Natural killer cell (primary cell): ENCODE measurements around the gene FAM124B. TPM values are rescaled to one million over a fixed set of nuclear protein-coding genes. Genes with fewer than 3 reads are reported as not detected.

Experiments used
- ATAC-seq, 3 donors: fragments of 150-1000 bp in 2 of 3; fragments of 200-7000 bp in 1 of 3; cut with Tn5 transposase; 1 replicate in 1 of 3; 2 replicates in 2 of 3; pipeline ENCODE4 v1.10.0; 2021; ENCODE audit warnings: mild to moderate bottlenecking in 2 of 3, moderate library complexity in 2 of 3
- DNase-seq, 2 donors: peaks; one replicate each; pipeline versions ENCODE4 v3.0.0 to v3.0.0-alpha.2; 2013 to 2021; ENCODE audit warnings: mixed read lengths in 1 of 2
- H3K27ac ChIP-seq: one replicate; pipeline ENCODE4 v1.5.1; 2013; ENCODE audit warnings: mild to moderate bottlenecking, low read length
- H3K27me3 ChIP-seq: one replicate; pipeline ENCODE4 v1.6.1; 2013; ENCODE audit warnings: low read length; ENCODE audit not compliant: control insufficient read depth, insufficient read depth
- H3K36me3 ChIP-seq: one replicate; pipeline ENCODE4 v1.6.1; 2013; ENCODE audit warnings: low read length; ENCODE audit not compliant: control insufficient read depth, insufficient read depth
- H3K4me1 ChIP-seq: one replicate; pipeline ENCODE4 v1.6.1; 2013; ENCODE audit warnings: low read length; ENCODE audit not compliant: control insufficient read depth, insufficient read depth
- H3K4me3 ChIP-seq: one replicate; pipeline ENCODE4 v1.5.1; 2013; ENCODE audit warnings: low read length
- H3K9me3 ChIP-seq: one replicate; pipeline ENCODE4 v1.6.1; 2013; ENCODE audit warnings: low read length; ENCODE audit not compliant: control insufficient read depth, insufficient read depth
- H3K27ac Mint-ChIP-seq, 2 donors: one replicate each; pipeline ENCODE4 v1.8.0; 2022; ENCODE audit warnings: mild to moderate bottlenecking in 2 of 2, mixed read lengths in 2 of 2, moderate library complexity in 1 of 2
- H3K27me3 Mint-ChIP-seq, 2 donors: one replicate each; pipeline ENCODE4 v1.8.0; 2022; ENCODE audit warnings: low read depth in 2 of 2, mixed read lengths in 2 of 2
- H3K36me3 Mint-ChIP-seq: one replicate; pipeline ENCODE4 v1.8.0; 2022; ENCODE audit warnings: mixed read lengths
- H3K4me1 Mint-ChIP-seq, 2 donors: one replicate each; pipeline ENCODE4 v1.8.0; 2022; ENCODE audit warnings: mixed read lengths in 2 of 2
- H3K4me3 Mint-ChIP-seq: one replicate; pipeline ENCODE4 v1.8.0; 2022; ENCODE audit warnings: mild to moderate bottlenecking, moderate library complexity, mixed read lengths
- H3K9me3 Mint-ChIP-seq, 2 donors: one replicate each; pipeline ENCODE4 v1.8.0; 2022; ENCODE audit warnings: mixed read lengths in 2 of 2
- CTCF ChIP-seq: fragments of 200-600 bp; IDR thresholded peaks from one replicate; pipeline ENCODE4 v1.8.0; 2022; ENCODE audit warnings: antibody characterized with exemption
- WGBS: methylation state at CpG from one replicate; pipeline ENCODE4 v1.1.7; 2013; ENCODE audit warnings: missing lambda C conversion rate; ENCODE audit not compliant: insufficient coverage; 5-methylcytosine and 5-hydroxymethylcytosine counted together
- intact Hi-C: fragments of 100-400 bp; cut with micrococcal nuclease; formaldehyde crosslinking; loops from one replicate; pipeline ENCODE4 v1.14.2; 2022
- total RNA-seq, 4 donors: library from RNA; stranded (reverse); fragments of 120-200 nt in 1 of 4; gene quantifications; one replicate each; pipeline versions ENCODE4 v1.2.3 to v1.2.4, GENCODE V29; 2013 to 2022

FAM124B gene
- total RNA-seq, 3 donors from 2014 or later (not counting 1 experiment from before 2014, with no cell fraction given) = 1.9 to 6.1 (median 2.4) TPM

GRCh38 chr2:224345492-224345891 is 56.4 kb downstream of the FAM124B start:
- H3K27ac ChIP-seq = no peak overlapping the region
- no peak overlapping the region for H3K4me3 ChIP-seq
- ATAC-seq (no peak), DNase-seq (no peak)
- Mint-ChIP-seq H3K9me3 (no peaks in the 10 kb centered on the region), H3K4me3 (no peak overlapping the region), H3K4me1 (no peaks in the 10 kb centered on the region), H3K27me3 (peaks cover 20 to 43% of the 10 kb centered on the region in 2 donors), H3K36me3 (no peaks in the 10 kb centered on the region), H3K27ac (no peak overlapping the region)
- intact Hi-C loops = no loop called here
- H3K4me1 ChIP-seq = no peaks in the 10 kb centered on the region
- no peaks in the 10 kb centered on the region for H3K36me3 ChIP-seq
- WGBS = 100% methylated on average over 2 of the region's 2 CpGs
- no peak for TF ChIP-seq CTCF
- no peaks in the 10 kb centered on the region for H3K27me3 ChIP-seq
- H3K9me3 ChIP-seq = no peaks in the 10 kb centered on the region

GRCh38 chr2:224343226-224343625 is 58.7 kb downstream of the FAM124B start:
- Mint-ChIP-seq H3K4me1 (no peaks in the 10 kb centered on the region), H3K9me3 (no peaks in the 10 kb centered on the region), H3K4me3 (no peak overlapping the region), H3K27me3 (peaks cover 13 to 36% of the 10 kb centered on the region in 2 donors), H3K36me3 (no peaks in the 10 kb centered on the region), H3K27ac (no peak overlapping the region)
- no peaks in the 10 kb centered on the region for H3K4me1 ChIP-seq
- WGBS = 95% methylated on average over 3 of the region's 4 CpGs
- DNase-seq (no peak), ATAC-seq (no peak)
- H3K27me3 ChIP-seq = no peaks in the 10 kb centered on the region
- H3K9me3 ChIP-seq = no peaks in the 10 kb centered on the region
- H3K36me3 ChIP-seq = no peaks in the 10 kb centered on the region
- H3K4me3 ChIP-seq = no peak overlapping the region
- no peak overlapping the region for H3K27ac ChIP-seq
- intact Hi-C loops = no loop called here
- no peak for TF ChIP-seq CTCF

- Histone ChIP-seq H3K4me3 (no peak overlapping the region), H3K9me3 (no peaks in the 10 kb centered on the region), H3K36me3 (no peaks in the 10 kb centered on the region), H3K27ac (no peak overlapping the region), H3K4me1 (no peaks in the 10 kb centered on the region), H3K27me3 (no peaks in the 10 kb centered on the region)
- DNase-seq (no peak), ATAC-seq (no peak)
- TF ChIP-seq CTCF = no peak
- Mint-ChIP-seq H3K9me3 (no peaks in the 10 kb centered on the region), H3K27me3 (peaks cover 4 to 11% of the 10 kb centered on the region in 2 donors), H3K27ac (no peak overlapping the region), H3K4me1 (no peaks in the 10 kb centered on the region), H3K36me3 (no peaks in the 10 kb centered on the region), H3K4me3 (no peak overlapping the region)
- WGBS = 86% methylated on average over 1 of the region's 1 CpG
- intact Hi-C loops = no loop called here
Observed at GRCh38 chr2:224335991-224336390, 65.9 kb downstream of the FAM124B start.

GRCh38 chr2:224334726-224335125 is 67.2 kb downstream of the FAM124B start:
- no peaks in the 10 kb centered on the region for H3K36me3 ChIP-seq
- TF ChIP-seq CTCF = no peak
- 86% methylated on average over 2 of the region's 2 CpGs for WGBS
- H3K4me3 ChIP-seq = no peak overlapping the region
- H3K9me3 Mint-ChIP-seq = no peaks in the 10 kb centered on the region
- no peaks in the 10 kb centered on the region for H3K4me1 Mint-ChIP-seq
- H3K27ac Mint-ChIP-seq = no peak overlapping the region
- no peaks in the 10 kb centered on the region for H3K9me3 ChIP-seq
- no peaks in the 10 kb centered on the region for H3K36me3 Mint-ChIP-seq
- H3K4me3 Mint-ChIP-seq = no peak overlapping the region
- H3K27me3 Mint-ChIP-seq = no peaks in the 10 kb centered on the region
- ATAC-seq (no peak), DNase-seq (no peak)
- no peaks in the 10 kb centered on the region for H3K27me3 ChIP-seq
- intact Hi-C loops = no loop called here
- no peak overlapping the region for H3K27ac ChIP-seq
- no peaks in the 10 kb centered on the region for H3K4me1 ChIP-seq
